Spleen (tissue), 7 donors: Measurements from ENCODE around the gene ST7.

Experiments
- POLR2A ChIP-seq, 3 donors: fragments of 450-650 bp; IDR thresholded peaks; one replicate each; pipeline ENCODE4 v1.5.1; 2017; ENCODE audit warnings: antibody characterized with exemption in 3 of 3, mild to moderate bottlenecking in 1 of 3
- POLR2AphosphoS5 ChIP-seq, 3 donors: sonication (generic); formaldehyde crosslinking; IDR thresholded peaks; one replicate each; pipeline ENCODE4 v1.5.1; 2017; ENCODE audit warnings: antibody characterized with exemption in 3 of 3
- TF ChIP-seq, protein P1 (sequence below), 11 experiments: fragments of 200-600 bp in 7 of 11; fragments of 450-650 bp in 4 of 11; sonication (generic) in 4 of 11; IDR thresholded peaks in 8 of 11; conservative IDR thresholded peaks in 3 of 11; 1 replicate in 7 of 11; 2 replicates in 4 of 11; pipeline versions ENCODE4 v1.4.0 to v1.8.0; 2016 to 2021; ENCODE audit warnings: antibody characterized with exemption in 11 of 11, inconsistent platforms in 4 of 11, mild to moderate bottlenecking in 1 of 11
- donor health status: DM: no; HTN: no; CAD: no; lungs with moderate emphysema.
- donor health status: DM: no; HTN: no; CAD: no.
- donor health status: DM: no; HTN: no; CAD: no.

DNA sequence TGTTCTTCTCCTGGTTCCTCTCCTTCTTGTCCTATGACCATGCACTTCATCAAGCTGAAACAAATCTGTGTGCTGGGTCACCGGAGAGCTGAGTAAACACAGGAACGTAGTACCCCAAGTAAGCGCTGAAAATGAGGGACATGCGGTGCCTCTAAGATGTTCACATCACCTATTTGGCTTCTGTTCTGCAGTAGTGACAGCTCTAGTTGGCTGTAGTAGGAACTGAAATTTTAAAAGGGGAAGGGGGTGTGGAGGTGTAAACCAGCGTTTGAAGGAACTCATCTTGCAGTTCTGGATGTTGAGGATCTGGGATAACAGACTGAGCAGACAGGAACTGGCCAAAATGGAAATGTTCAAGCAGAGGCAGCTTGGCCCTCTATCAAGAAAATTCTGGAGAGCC is 284.3 kb downstream of the ST7 start:
- TF ChIP-seq, protein P1, sequence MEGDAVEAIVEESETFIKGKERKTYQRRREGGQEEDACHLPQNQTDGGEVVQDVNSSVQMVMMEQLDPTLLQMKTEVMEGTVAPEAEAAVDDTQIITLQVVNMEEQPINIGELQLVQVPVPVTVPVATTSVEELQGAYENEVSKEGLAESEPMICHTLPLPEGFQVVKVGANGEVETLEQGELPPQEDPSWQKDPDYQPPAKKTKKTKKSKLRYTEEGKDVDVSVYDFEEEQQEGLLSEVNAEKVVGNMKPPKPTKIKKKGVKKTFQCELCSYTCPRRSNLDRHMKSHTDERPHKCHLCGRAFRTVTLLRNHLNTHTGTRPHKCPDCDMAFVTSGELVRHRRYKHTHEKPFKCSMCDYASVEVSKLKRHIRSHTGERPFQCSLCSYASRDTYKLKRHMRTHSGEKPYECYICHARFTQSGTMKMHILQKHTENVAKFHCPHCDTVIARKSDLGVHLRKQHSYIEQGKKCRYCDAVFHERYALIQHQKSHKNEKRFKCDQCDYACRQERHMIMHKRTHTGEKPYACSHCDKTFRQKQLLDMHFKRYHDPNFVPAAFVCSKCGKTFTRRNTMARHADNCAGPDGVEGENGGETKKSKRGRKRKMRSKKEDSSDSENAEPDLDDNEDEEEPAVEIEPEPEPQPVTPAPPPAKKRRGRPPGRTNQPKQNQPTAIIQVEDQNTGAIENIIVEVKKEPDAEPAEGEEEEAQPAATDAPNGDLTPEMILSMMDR (IDR thresholded peaks at IDR 0.05 in 8 of 11, conservative IDR thresholded peaks at IDR 0.05 in 3 of 11), result no peak
- TF ChIP-seq POLR2A (IDR thresholded peaks at IDR 0.05) (no peak), POLR2AphosphoS5 (IDR thresholded peaks at IDR 0.05) (no peak)
